H9 (cell line): Measurements from ENCODE around the gene HAUS6. TPM values are rescaled to one million over a fixed set of nuclear protein-coding genes. Genes with fewer than 3 reads are reported as not detected.

ENCODE experiments used
- DNase-seq: peaks from one replicate; pipeline ENCODE4 v3.0.0-alpha.2; 2017
- H2AFZ ChIP-seq: one replicate; pipeline ENCODE4 v1.6.1; 2013; ENCODE audit warnings: mild to moderate bottlenecking, low read length, control low read depth, moderate library complexity
- H2AK5ac ChIP-seq: 2 replicates; pipeline ENCODE4 v1.6.1; 2013; ENCODE audit warnings: low read length, control low read depth, mixed read lengths; ENCODE audit not compliant: insufficient read length
- H2BK120ac ChIP-seq: one replicate; pipeline ENCODE4 v1.6.1; 2013; ENCODE audit warnings: low read depth, mild to moderate bottlenecking, low read length, control low read depth, inconsistent platforms; ENCODE audit not compliant: poor library complexity, severe bottlenecking
- H2BK12ac ChIP-seq: 2 replicates; pipeline ENCODE4 v1.6.1; 2013; ENCODE audit warnings: low read length, control low read depth, mixed read lengths, low read depth; ENCODE audit not compliant: insufficient read length
- H2BK15ac ChIP-seq: 2 replicates; pipeline ENCODE4 v1.6.1; 2013; ENCODE audit warnings: low read depth, low read length, control low read depth
- H2BK20ac ChIP-seq: one replicate; pipeline ENCODE4 v1.6.1; 2013; ENCODE audit warnings: low read depth, mild to moderate bottlenecking, low read length, control low read depth, inconsistent platforms; ENCODE audit not compliant: poor library complexity, severe bottlenecking
- H2BK5ac ChIP-seq: 2 replicates; pipeline ENCODE4 v1.6.1; 2013; ENCODE audit warnings: low read length, control low read depth, mixed read lengths; ENCODE audit not compliant: insufficient read length
- H3K14ac ChIP-seq: 2 replicates; pipeline ENCODE4 v1.6.1; 2013; ENCODE audit warnings: low read length, control low read depth; ENCODE audit not compliant: insufficient read depth
- H3K18ac ChIP-seq: 2 replicates; pipeline ENCODE4 v1.6.1; 2013; ENCODE audit warnings: low read depth, mild to moderate bottlenecking, mixed read lengths, low read length, control low read depth; ENCODE audit not compliant: insufficient read length
- H3K23ac ChIP-seq: 2 replicates; pipeline ENCODE4 v1.6.1; 2013; ENCODE audit warnings: low read length, control low read depth, mixed read lengths, low read depth; ENCODE audit not compliant: insufficient read length
- H3K23me2 ChIP-seq: 2 replicates; pipeline ENCODE4 v1.6.1; 2013; ENCODE audit warnings: low read depth, mild to moderate bottlenecking, mixed read lengths, low read length, control low read depth; ENCODE audit not compliant: insufficient read length, poor library complexity, severe bottlenecking
- H3K27ac ChIP-seq: 2 replicates; pipeline ENCODE4 v1.5.1; 2013; ENCODE audit warnings: low read length, control low read depth, mixed read lengths, low read depth; ENCODE audit not compliant: insufficient read length
- H3K27me3 ChIP-seq: 2 replicates; pipeline ENCODE4 v1.6.1; 2013; ENCODE audit warnings: low read length, control low read depth, inconsistent platforms; ENCODE audit not compliant: insufficient read depth
- H3K4ac ChIP-seq: 2 replicates; pipeline ENCODE4 v1.6.1; 2013; ENCODE audit warnings: low read depth, mild to moderate bottlenecking, control low read depth, inconsistent platforms, low read length, moderate library complexity
- H3K4me1 ChIP-seq: 2 replicates; pipeline ENCODE4 v1.6.1; 2013; ENCODE audit warnings: low read length, control low read depth, inconsistent platforms; ENCODE audit not compliant: insufficient read depth
- H3K4me2 ChIP-seq: 2 replicates; pipeline ENCODE4 v1.6.1; 2013; ENCODE audit warnings: low read length, control low read depth, mixed read lengths; ENCODE audit not compliant: insufficient read length, insufficient read depth
- H3K56ac ChIP-seq: 2 replicates; pipeline ENCODE4 v1.6.1; 2013; ENCODE audit warnings: low read depth, mild to moderate bottlenecking, mixed read lengths, low read length, control low read depth; ENCODE audit not compliant: insufficient read length
- H3K79me1 ChIP-seq: 2 replicates; pipeline ENCODE4 v1.6.1; 2013; ENCODE audit warnings: low read depth, mild to moderate bottlenecking, moderate library complexity, low read length, control low read depth, inconsistent platforms; ENCODE audit not compliant: insufficient read depth, poor library complexity, severe bottlenecking
- H3K79me2 ChIP-seq: 2 replicates; pipeline ENCODE4 v1.6.1; 2013; ENCODE audit warnings: low read length, control low read depth, inconsistent platforms; ENCODE audit not compliant: insufficient read depth
- H3K9ac ChIP-seq: 2 replicates; pipeline ENCODE4 v1.6.1; 2013; ENCODE audit warnings: low read length, control low read depth, mixed read lengths; ENCODE audit not compliant: insufficient read length; ENCODE audit errors: extremely low read depth
- H3K9me3 ChIP-seq: one replicate; pipeline ENCODE4 v1.6.1; 2013; ENCODE audit warnings: low read depth, low read length, inconsistent platforms; ENCODE audit not compliant: control insufficient read depth
- H3T11ph ChIP-seq: one replicate; pipeline ENCODE4 v1.6.1; 2013; ENCODE audit warnings: mild to moderate bottlenecking, low read length, control low read depth, inconsistent platforms
- H4K20me1 ChIP-seq: one replicate; pipeline ENCODE4 v1.6.1; 2013; ENCODE audit not compliant: control insufficient read depth, insufficient read length, insufficient read depth
- H4K5ac ChIP-seq: 2 replicates; pipeline ENCODE4 v1.6.1; 2013; ENCODE audit warnings: low read depth, mild to moderate bottlenecking, mixed read lengths, low read length, control low read depth; ENCODE audit not compliant: insufficient read length
- H4K8ac ChIP-seq: replicated peaks from 2 replicates; pipeline ENCODE4 v1.6.1; 2013; ENCODE audit warnings: low read length, control low read depth, mixed read lengths, low read depth; ENCODE audit not compliant: insufficient read length
- H4K91ac ChIP-seq: 2 replicates; pipeline ENCODE4 v1.6.1; 2013; ENCODE audit warnings: low read depth, mild to moderate bottlenecking, moderate library complexity, mixed read lengths, low read length, control low read depth; ENCODE audit not compliant: insufficient read length
- H3K27ac Mint-ChIP-seq, 3 experiments: 2 replicates in 2 of 3; 3 replicates in 1 of 3; pipeline ENCODE4 v1.8.0; 2020 to 2021; ENCODE audit warnings: mixed read lengths in 3 of 3, mild to moderate bottlenecking in 1 of 3, moderate library complexity in 1 of 3
- H3K27me3 Mint-ChIP-seq: 2 replicates; pipeline ENCODE4 v1.8.0; 2021; ENCODE audit warnings: low read depth, mild to moderate bottlenecking, moderate library complexity, mixed read lengths
- H3K36me3 Mint-ChIP-seq, 3 experiments: 2 replicates in 2 of 3; 3 replicates in 1 of 3; pipeline ENCODE4 v1.8.0; 2020 to 2021; ENCODE audit warnings: low read depth in 3 of 3, mixed read lengths in 3 of 3; ENCODE audit not compliant: insufficient read depth in 1 of 3
- H3K4me1 Mint-ChIP-seq, 2 experiments: 2 replicates each; pipeline ENCODE4 v1.8.0; 2020; ENCODE audit warnings: mixed read lengths in 2 of 2
- H3K4me3 Mint-ChIP-seq, 2 experiments: 2 replicates in 1 of 2; 3 replicates in 1 of 2; pipeline ENCODE4 v1.8.0; 2020 to 2021; ENCODE audit warnings: mild to moderate bottlenecking in 2 of 2, mixed read lengths in 2 of 2, moderate library complexity in 1 of 2
- H3K9me3 Mint-ChIP-seq, 2 experiments: 2 replicates in 1 of 2; 3 replicates in 1 of 2; pipeline ENCODE4 v1.8.0; 2020; ENCODE audit warnings: mild to moderate bottlenecking in 2 of 2, mixed read lengths in 2 of 2, moderate library complexity in 1 of 2
- CTCF ChIP-seq: fragments of 200-600 bp; sonication (generic); conservative IDR thresholded peaks from 3 replicates; pipeline ENCODE4 v1.8.0; 2021; ENCODE audit warnings: antibody characterized with exemption, mild to moderate bottlenecking
- WGBS: extraction: QIAGEN DNeasy Blood & Tissue Kit; methylation state at CpG from one replicate; pipeline ENCODE4 v1.1.7; 2013; ENCODE audit warnings: missing lambda C conversion rate, low lambda C conversion rate, mixed read lengths; ENCODE audit not compliant: insufficient read length; ENCODE audit errors: extremely low coverage; 5-methylcytosine and 5-hydroxymethylcytosine counted together
- total RNA-seq: library from RNA; stranded (reverse); gene quantifications from 2 replicates; pipeline ENCODE4 v1.2.1, GENCODE V29; 2021

Gene HAUS6
- total RNA-seq, 1 experiment from 2014 or later = 42.3 TPM

DNA sequence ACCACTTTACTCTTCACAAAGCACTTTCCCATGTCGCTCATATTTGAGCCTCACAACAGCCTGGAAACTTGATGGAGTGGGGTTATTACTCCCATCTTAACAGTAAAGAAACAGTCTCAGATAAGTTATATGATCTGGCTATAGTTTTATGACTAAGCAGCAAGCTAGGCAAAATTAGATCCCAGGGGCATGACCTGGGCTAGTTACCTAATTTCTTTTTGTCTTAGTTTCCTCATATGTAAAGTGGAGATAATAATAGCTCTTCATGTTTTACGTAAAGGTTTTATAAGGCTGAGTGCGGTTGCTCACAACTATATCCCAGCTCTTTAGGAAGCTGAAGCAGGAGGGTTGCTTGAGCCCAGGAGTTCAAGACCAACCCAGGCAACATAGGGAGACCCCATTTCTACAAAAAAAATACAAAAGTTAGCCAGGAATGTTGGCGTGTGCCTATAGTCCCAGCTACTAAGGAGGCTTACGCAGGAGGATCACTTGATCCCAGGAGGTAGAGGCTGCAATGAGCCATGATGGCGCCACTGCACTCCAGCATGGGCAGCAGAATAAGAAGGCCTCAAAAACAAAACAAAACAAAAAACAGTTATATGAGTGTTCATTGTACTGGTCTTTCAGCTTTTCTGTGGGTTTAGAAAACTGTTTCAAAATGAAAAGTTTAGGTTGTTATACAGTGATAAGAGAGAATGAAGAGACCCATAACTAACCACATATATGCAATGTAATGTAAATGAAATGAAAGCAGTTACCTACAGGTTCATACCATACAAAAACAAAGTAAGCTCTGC lies 31.0 kb upstream of the HAUS6 start:
- Mint-ChIP-seq H3K36me3 (no peaks in the 10 kb centered on the region), H3K4me3 (no peak overlapping the region), H3K27ac (peak overlapping the region in 1 of 3 experiments; percentile 40; a peak in 1 of 7 replicates), H3K27me3 (no peaks in the 10 kb centered on the region), H3K4me1 (peaks cover 46 to 48% of the 10 kb centered on the region in 2 experiments), H3K9me3 (no peaks in the 10 kb centered on the region; a peak in 1 of 5 replicates)
- Histone ChIP-seq H3K4ac (no peak overlapping the region), H3K79me2 (no peaks in the 10 kb centered on the region), H4K91ac (no peak overlapping the region), H3K27ac (no peak overlapping the region), H3K4me1 (no peaks in the 10 kb centered on the region; the same call in 1 of the 2 replicates), H2BK12ac (no peak overlapping the region), H3K79me1 (no peaks in the 10 kb centered on the region), H2BK15ac (no peak overlapping the region), H3T11ph (no peak overlapping the region), H3K18ac (no peak overlapping the region), H2BK5ac (no peak overlapping the region), H2BK20ac (no peak overlapping the region), H3K9ac (no peak overlapping the region), H3K23me2 (peaks cover under 1% of the 10 kb centered on the region), H2BK120ac (no peak overlapping the region), H3K14ac (no peak overlapping the region), H4K5ac (no peak overlapping the region), H3K4me2 (no peak overlapping the region), H3K9me3 (no peaks in the 10 kb centered on the region), H2AK5ac (no peak overlapping the region), H3K27me3 (no peaks in the 10 kb centered on the region), H4K8ac (no peak overlapping the region), H3K23ac (no peak overlapping the region), H2AFZ (no peak overlapping the region), H4K20me1 (no peaks in the 10 kb centered on the region), H3K56ac (no peak overlapping the region)
- DNase-seq = no peak
- TF ChIP-seq CTCF = no peak
- no CpG with 5 or more reads among the region's 6 CpGs for WGBS
